Ammon's horn (tissue), 1 donor: ENCODE measurements around the gene HBE1.
"Not testable (repeated sequence)": the region's sequence is repeated elsewhere in the genome, so short reads cannot be mapped to it uniquely, and the experiment has no call there.

ENCODE experiments used
- DNase-seq: peaks from one replicate; pipeline ENCODE4 v3.0.0-alpha.2; 2016; ENCODE audit warnings: low spot score

Gene HBE1

DNA sequence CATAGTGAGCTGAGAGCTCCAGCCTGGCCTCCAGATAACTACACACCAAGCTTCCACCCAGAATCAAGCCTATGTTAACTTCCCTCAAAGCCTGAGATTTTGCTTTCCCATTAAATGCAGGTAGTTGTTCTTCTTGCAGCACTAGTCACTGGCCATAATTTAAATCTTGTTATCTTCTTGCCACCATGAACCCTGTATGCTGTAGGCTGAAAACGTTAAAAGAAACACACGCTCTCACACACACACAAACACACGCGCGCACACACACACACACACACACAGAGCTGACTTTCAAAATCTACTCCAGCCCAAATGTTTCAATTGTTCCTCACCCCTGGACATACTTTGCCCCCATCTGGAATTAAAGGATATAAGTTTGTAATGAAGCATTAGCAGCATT lies 16.3 kb downstream of the HBE1 start:
- not testable (repeated sequence) for DNase-seq

DNA sequence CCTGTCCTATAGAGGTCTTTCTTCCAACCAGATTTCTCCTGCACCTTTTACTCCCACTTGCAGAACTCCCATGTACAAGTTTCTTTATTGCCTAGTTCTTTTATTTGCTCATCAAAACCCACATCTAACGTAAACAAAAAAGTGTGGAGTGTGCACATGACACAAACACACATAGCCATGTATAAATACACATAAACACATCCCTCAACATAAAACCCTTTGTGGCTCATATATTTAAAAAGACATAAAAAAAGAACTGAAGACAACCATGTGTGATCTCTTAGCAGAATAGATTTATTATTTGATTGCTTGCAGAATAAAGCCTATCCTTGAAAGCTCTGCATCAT lies 16.9 kb downstream of the HBE1 start:
- no peak for DNase-seq

DNA sequence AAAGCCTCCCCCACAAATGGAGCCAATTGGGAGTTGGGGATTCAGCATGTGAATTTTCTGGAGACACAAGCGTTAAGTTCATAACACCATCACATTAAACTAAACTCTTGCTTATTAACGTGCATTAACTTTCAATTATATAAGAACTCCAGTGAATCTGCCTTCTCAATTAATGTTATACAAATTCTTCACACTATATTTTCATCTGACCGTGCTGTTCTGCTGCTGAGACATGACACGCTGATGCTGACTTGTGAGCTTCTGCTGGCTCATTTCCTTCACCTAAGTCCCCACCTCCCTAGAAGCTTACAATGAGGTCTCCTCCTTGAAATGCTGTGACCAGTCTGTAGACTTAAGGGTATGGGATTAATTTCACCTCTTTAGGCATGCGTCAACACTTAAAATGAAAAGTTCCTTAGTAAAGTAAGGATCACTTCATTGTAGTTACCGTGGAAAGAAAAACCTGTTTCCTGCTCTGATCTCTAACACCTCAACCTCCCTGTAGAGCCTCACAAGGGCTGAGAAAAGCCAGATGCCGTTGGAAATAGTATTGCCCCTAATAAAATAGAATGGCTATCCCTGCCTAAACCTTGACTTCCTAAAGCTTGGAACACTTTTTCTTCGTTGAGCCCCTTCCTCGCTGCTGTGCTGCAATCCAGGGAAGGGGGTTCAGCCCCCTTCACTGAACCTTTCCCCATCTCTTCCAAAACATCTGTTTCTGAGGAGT lies 17.4 kb downstream of the HBE1 start:
- DNase-seq: no peak

DNA sequence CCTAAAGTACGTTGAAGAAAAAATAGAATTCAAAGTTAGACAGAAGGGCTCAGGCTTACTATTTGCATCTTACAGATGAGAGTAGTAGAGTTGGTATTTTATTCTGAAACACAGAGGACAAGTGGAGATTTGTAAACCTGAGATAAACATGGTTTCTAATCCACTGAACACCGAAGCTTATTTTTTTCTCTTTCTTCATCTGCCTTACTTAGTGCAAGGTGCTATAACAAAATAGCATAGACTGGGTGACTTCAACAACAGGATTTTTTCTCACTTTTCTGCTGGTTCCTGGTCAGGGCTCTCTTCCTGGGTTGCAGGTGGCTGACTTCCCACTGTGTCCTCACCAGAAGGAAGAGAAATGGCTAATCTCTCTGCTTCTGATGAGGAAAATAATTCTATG lies 18.0 kb downstream of the HBE1 start:
- DNase-seq: no peak

DNA sequence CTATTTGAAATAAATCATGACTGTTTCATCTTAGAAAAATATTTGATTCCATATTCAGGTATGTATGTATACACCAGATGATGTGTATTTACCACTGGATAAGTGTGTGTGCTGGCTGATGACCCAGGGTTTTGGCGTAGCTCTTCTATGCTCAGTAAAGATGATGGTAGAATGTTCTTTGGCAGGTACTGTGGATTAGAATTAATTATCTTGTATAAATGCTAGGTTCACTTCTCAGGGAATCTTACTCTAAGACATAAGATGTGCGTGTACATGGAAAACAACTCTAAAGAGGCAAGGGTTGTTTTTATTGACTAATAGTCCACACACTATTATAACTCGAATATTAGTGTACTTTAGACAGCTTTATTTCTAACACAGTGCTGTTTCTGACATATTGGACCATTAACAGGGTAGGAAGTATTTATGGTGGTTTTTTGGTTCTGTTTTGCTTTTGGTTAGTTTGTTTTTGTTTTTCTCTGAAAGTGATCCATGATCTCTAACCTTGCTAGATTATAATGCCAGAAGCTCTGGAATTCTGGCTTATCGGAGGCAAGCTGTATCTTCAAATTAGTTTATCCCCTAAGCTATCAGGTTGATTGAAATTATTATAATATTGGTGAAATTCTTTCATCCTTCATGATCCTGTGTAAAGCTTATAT lies 19.1 kb downstream of the HBE1 start:
- no peak for DNase-seq

DNA sequence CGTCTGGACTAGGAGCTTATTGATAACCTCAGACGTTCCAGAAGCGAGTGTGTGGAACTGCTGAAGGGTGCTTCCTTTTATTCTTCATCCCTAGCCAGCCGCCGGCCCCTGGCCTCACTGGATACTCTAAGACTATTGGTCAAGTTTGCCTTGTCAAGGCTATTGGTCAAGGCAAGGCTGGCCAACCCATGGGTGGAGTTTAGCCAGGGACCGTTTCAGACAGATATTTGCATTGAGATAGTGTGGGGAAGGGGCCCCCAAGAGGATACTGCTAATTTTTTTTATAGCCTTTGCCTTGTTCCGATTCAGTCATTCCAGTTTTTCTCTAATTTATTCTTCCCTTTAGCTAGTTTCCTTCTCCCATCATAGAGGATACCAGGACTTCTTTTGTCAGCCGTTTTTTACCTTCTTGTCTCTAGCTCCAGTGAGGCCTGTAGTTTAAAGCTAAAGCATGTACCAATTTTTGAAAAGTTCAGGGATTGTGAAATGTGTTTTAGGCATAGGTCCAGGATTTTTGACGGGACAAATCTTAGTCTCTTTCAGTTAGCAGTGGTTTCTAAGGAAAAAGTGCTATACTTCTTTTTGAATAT lies 19.8 kb downstream of the HBE1 start, which contains the start of gene HBG1:
TSS of gene HBG1 (minus strand) at position 51 of the 590 bp plus-strand sequence. CDS start 53 bp downstream, outside the sequence.
- DNase-seq: not testable (repeated sequence)

DNA sequence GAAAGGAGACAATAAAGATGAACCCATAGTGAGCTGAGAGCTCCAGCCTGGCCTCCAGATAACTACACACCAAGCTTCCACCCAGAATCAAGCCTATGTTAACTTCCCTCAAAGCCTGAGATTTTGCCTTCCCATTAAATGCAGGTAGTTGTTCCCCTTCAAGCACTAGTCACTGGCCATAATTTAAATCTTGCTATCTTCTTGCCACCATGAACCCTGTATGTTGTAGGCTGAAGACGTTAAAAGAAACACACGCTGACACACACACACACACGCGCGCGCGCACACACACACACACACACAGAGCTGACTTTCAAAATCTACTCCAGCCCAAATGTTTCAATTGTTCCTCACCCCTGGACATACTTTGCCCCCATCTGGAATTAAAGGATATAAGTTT lies 21.2 kb downstream of the HBE1 start:
- DNase-seq: not testable (repeated sequence)

DNA sequence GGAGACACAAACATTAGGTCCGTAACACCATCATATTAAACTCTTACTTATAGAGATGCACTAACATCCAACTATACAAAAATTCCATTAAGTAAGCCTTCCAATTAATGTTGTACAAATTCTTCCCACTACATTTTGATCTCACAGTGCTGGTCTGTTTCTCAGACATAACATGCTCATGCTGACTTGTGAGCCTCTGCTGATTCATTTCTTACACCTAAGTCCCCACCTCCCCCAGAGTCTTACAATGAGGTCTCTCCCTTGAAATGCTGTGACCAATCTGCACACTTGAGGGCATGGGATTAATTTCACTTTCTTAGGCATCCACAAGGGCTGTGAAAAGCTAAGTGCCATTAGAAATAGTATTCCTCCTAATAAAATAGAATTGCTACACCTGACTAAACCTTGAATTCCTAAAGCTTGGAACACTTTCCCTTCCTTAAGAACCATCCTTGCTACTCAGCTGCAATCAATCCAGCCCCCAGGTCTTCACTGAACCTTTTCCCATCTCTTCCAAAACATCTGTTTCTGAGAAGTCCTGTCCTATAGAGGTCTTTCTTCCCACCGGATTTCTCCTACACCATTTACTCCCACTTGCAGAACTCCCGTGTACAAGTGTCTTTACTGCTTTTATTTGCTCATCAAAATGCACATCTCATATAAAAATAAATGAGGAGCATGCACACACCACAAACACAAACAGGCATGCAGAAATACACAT lies 22.1 kb downstream of the HBE1 start:
- DNase-seq: no peak

DNA sequence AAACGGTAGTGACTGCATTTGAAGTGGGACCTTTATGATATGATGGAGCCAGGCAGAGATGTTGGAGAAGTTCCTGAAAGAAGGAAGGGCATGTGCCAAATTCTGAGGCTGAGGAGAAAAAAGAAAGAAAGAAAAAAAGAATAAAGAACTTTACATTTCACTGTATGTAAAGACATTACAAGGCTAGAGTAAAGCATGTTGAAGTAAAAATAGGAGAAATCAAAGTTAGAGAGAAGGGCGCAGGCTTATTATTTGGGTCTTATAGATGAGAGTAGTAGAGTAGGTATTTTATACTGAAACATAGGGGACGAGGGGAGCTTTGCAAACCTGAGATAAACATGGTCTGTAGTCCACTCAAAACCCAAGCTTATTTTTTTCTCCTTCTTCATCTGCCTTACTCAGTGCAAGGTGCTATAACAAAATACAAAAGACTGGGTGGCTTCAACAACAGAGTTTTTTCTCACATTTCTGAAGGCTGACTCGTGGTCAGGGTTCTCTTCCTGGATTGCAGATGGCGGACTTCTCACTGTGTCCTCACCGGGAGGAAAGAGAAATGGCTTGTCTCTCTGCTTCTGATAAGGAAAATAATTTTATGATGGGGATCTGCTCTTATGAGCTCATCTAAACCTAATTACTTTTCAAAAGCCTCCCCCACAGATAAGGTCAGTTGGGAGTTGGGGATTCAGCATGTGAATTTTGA lies 22.8 kb downstream of the HBE1 start:
- DNase-seq: no peak

DNA sequence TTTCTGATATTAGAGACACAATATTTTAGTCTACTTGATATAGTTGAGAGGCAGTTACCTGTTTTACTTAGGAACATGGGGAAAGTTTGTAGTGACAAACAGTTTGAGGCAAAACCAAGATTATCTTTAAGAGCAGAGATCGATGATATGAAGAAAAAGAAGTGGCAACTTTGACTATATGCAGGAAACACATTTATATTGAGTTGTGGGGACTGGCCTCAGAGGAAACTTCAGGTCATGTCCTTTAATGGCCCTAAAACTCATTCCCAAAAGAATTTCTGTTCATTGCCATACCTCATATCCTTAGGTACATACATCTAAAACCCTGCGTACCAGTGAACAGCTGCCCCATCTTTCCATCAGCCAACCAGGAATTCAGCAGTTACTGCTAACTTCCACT lies 24.6 kb downstream of the HBE1 start:
- DNase-seq: no peak

DNA sequence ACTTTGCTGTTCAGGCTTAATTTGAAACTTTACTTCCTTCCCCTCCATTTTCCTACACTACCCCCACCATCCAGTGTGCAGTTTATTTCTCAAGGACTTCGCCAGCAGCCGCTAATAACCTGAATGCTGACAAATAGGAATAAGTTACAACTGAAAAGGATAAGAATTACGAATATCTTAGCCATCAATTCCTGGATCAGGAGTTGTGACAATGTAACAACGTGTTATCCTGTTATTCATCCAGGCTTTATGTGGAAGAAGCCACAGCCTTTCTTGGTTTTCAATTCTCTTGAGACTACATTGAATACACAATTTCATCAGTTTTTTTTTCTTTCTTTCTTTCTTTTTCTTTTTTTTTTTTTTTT lies 25.9 kb downstream of the HBE1 start:
- DNase-seq: no peak

DNA sequence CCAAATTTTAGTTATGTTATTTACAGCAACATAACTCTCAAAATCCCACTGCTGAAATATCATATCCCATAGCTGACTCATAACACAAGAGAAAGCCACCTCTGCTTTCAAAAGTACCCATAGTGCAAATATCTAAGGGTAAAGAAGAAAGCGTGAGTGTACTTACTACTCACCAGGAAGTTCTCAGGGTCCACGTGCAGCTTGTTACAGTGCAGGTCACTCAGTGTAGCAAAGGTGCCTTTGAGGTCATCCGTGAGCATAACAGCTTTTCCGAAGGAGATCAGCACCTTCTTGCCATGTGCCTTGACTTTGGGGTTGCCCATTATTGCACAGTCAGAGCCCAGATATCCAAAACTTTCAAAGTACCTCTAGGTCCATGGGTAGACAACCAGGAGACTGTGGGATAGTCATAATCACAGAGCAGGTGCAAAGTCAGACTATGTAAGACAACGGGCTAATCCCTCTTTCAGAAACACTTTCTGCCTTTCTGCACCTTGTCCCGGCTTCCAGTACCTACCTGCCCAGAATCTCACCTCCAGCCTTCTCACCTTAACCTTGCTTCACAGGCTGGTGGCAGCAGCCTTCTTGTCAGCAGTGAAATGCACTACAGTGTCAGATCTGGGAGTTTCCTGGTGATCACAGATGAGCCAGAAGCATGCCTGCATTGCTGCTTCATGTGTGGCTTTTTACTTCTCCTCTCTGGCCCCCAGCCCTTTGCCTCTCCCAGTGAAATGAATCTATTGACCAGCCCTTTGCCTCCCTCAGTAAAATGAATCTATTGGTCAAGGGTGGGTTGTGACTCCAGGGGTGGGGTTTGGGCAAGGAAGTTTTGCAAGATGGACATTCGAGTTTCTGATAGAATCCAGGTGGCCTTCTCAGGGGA lies 26.6 kb downstream of the HBE1 start:
- no peak for DNase-seq

DNA sequence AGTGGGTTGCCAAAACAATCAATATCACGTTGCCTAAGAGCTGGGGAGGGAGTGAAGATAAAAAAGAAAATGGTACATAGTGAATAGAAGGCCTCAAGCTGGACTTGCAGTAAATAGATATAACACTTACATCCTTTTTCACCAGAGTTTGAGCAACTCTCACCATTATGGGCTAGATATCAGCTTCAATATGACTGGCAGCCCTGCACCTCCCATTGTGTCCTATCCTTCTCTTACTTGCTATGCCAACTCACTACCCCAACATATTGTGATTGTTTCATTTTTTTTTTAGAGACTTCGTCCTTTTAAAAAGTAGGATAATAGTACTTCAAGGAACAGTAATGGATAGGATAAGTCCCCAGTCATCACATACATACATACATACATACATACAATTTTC lies 27.5 kb downstream of the HBE1 start:
- no peak for DNase-seq

DNA sequence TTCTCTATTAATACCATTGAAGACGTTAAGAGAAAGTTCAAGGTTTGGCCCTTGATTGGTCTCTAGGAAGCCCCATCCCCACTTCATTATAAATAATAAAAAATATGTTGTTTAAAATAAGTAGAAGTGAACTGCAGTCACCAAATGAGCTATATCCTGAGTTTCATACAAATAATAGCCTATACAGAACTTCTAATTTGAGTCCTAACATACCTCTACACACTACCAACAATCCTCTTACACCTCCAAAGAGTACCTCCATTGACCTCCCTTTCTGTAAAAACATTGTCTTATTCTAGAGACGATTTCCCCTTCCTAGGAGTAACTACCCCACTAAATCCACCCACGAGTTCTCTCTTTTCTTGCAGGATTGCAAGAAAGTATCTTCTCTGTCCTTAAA lies 28.3 kb downstream of the HBE1 start:
- no peak for DNase-seq

DNA sequence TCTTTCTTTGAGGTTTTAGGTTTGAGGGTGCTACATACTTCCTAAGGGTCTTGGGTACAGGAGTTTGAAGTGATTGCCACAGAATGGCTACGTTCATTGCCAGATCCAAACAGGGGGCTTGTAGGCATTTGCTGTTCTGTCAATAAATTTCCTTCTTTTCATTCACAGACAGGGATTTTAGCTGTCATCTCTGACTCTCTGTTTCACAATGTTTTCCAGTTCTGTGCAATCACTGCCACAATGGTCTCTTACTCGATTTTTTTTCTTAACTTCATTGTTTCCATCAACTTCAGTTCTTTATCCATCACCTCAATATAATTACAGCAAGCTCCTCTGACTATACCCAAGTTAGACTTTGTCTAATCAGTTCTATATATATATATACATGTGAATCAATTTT lies 29.3 kb downstream of the HBE1 start:
- DNase-seq: no peak

DNA sequence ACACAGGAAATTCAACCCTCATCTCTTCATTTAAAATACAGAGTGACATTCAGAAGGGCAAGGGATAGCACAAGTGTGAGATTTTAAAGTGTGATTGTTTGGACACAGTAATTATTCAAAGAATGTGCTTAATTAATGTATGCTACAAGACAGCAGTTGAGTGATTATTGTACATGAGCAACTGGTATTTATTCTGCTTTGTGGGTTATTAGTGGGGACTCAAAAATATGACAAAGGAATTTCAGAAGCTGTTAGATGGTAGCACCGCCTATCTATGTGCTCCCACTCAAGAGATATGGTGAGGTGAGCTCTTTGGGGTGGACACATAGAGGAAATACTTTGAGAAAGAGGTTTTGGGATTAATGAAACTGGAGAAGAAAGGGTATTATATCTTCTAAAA lies 29.7 kb downstream of the HBE1 start:
- no peak for DNase-seq

DNA sequence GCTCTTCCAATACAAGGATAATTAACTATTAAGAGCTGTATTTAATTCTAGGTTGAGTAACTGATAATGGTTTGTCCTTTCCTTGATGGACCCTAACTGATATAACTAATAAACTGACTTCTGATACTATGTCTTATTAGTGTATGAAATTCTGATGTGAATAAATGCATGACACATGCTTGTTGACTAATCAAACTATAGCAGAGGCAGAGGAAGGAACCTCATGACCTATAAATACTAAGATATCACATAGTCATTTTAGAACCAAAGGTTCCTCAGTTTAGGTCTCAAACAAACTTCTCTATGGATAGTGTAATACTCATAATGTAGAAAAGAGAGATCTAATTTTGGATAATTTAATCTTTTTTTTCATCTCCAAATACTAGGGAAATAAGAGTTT lies 30.7 kb downstream of the HBE1 start:
- no peak for DNase-seq

DNA sequence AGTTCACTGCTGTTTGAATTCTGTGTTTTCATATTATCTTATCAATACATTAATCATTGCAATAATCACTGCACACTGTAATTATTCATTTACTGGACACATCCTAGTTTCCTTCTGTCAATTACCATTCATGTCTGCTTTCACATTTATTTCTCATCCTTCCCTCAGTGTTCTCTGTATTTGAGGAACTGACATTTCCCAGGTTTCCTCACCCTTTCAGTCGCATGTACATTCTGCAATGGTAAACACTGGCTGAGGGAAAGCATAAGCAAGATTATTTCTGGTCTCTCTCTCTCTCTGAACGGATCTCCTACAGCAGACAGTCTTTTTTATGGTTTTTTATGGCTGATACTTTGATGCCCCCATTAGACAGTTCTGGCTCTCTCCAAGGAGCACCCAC lies 31.3 kb downstream of the HBE1 start:
- no peak for DNase-seq

DNA sequence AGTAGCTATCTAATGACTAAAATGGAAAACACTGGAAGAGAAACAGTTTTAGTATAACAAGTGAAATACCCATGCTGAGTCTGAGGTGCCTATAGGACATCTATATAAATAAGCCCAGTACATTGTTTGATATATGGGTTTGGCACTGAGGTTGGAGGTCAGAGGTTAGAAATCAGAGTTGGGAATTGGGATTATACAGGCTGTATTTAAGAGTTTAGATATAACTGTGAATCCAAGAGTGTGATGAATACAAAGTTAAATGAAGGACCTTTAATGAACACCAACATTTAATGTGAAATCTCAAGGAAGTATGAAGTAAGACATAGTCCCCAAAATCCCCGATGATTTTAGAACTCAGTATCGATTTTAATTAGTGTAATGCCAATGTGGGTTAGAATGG lies 32.3 kb downstream of the HBE1 start:
- DNase-seq: no peak

DNA sequence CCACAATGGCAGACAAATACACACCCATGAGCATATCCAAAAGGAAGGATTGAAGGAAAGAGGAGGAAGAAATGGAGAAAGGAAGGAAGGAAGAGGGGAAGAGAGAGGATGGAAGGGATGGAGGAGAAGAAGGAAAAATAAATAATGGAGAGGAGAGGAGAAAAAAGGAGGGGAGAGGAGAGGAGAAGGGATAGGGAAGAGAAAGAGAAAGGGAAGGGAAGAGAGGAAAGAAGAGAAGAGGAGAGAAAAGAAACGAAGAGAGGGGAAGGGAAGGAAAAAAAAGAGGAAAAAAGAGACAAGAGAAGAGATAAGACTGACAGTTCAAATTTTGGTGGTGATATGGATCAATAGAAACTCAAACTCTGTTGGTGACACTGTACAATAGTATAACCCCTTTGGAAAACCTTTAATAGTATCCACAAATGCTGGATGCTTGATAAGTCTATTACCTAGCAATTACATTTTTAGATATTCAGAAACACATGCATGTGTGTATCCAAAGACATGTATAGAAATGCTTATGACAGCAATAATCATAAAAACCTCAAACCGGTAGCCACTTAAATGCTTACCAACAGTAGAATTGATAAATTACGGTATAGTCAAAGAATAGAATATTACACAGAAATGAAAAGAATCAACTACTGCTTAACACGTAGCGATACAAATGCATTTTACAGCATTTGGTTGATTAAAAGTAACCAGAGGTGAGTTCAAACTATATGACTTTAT lies 34.2 kb downstream of the HBE1 start:
- no peak for DNase-seq

DNA sequence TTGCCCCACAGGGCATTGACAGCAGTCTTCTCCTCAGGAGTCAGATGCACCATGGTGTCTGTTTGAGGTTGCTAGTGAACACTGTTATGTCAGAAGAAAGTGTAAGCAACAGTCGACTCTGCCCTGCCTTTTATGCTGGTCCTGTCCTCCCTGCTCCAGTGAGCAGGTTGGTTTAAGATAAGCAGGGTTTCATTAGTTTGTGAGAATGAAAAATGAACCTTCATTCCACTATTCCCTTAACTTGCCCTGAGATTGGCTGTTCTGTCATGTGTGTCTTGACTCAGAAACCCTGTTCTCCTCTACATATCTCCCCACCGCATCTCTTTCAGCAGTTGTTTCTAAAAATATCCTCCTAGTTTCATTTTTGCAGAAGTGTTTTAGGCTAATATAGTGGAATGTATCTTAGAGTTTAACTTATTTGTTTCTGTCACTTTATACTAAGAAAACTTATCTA lies 35.3 kb downstream of the HBE1 start, which contains the start of gene HBD:
TSS of gene HBD (minus strand) at position 103 of the 454 bp plus-strand sequence. CDS start at position 53, 50 bp downstream.
- DNase-seq: no peak
